ENCODE data around the gene SMIM36.
"Not testable (repeated sequence)": the region's sequence is repeated elsewhere in the genome, so short reads cannot be mapped to it uniquely, and the experiment has no call there.

The SMIM36 gene

DNA sequence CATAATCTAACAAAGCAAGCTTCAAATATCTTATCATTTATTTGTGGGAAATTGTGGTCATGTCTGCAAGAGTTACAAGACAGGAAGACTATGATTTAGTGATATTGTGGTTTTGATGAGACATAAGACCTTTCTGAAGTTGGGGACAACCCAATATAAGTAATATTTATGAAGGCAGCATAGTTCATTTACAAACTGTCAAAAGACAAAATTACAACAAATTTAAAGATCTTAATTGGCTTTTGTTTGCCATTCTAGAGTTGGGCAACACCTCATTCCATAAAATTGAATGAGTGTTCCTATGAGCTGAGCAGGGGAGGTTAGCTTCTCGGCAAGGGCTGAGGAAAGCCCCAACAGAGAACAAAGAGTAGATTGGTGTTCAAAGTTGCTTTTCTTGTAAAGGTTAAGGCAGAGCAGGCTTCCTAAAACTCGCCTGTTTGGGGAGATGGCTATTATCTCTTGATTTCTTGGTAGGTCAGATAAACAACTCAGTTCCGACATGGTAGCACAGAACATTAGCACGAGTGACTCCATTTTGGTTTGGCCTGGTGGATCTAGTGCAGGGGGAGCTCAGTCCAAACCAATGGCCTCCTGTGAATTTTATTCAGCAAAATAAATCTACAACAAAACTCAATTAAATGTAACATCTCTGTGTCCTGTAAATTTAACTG, 78.8 kb downstream of the SMIM36 start:
- no peak for DNase-seq

DNA sequence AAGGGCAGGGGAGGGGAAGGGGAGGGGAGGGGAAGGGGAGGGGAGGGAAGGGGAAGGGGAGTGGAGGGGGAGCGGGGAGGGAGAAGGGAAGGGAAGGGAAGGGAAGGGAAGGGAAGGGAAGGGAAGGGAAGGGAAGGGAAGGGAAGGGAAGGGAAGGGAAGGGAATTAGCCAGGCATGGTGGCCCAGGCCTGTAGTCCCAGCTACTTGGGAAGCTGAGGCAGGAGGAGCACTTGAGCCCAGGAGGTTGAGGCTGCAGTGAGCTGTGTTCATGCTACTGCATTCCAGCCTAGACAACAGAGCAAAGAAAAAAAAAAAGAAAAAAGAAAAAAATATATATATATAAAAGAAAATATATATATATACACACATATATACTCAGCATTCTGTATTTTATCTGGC, 79.3 kb downstream of the SMIM36 start:
- not testable (repeated sequence) for DNase-seq

DNA sequence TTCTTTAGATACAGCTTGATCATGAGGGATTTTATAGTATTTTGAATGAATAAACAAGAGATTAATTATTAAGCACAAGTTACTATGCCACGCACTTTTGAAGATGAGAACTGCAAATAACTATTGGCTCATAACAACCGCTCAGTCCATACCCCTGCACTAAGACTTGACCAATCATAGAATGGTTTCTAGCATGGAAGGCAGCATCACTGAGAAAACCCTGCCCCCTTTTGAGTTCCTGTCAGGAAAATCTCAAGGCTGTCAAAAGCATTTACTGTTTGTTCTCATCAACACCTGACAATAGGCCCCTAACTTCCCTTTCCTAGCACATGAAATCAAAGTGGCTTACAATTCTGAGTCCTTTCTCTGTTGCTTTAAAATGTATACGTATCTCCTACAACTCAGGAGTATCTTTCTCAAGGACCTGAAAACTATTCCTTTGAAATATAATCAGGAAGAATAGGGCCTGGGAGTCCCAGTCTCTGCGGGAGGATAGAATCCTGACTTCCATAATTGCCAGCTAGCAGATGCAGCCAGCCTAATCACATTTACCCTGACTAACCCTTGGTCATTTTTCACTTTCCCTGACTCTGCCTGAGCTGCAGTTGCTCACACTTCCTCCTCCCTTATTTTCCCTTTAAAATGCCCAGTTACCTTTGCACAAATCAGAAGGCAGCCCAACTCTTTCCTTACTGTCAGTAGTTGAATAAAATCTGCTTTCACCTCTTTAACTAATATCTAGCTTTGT, 80.5 kb downstream of the SMIM36 start:
- DNase-seq: no peak

DNA sequence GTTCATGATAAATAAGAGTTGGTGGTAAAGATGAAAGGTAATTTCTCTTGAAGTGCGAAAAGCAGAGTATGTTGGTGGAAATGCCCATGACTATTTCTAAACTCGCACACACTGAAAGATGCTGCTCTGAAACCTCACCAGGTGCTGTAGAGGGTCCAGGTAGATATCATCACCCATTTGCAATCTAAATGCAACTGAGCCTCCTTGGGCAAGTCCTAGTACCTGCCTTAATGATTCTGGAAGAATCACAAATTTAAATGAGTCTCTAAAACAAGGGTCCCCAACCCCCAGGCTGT, 83.7 kb downstream of the SMIM36 start:
- no peak for DNase-seq

DNA sequence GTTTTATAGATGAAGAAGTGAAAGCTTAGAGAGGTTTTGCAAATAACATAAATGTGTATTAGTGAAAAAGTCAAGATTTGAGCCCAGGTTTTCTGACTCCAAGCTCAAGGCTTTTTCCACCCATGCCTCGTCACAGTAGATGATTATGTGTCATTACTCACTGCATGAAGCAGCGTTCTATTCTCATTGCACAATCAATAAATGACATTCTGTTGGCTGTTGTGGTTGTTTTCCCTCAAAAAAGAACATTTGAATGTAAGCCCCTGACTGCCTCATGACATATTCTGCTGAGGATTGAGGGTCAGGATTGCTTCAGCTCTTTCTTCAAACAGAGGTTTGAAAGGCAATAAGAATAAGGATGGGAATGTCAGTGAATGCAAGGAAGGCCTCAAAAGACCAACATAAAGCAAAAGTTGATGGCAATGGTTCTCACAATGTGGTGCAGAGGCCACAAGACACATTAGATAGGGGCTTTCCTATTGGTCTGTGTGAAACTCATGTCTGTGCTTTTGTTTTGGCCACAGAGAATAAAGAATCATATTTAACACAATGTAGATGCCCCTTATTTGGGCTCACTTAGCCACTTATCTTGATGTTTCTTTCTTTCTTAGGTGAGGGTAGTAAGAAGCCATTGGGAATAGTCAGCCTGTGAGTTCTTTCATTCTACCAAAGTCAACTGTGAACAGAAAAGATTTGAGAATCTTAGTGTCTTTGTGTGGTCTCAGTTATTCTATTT, 84.2 kb downstream of the SMIM36 start:
- no peak for DNase-seq

DNA sequence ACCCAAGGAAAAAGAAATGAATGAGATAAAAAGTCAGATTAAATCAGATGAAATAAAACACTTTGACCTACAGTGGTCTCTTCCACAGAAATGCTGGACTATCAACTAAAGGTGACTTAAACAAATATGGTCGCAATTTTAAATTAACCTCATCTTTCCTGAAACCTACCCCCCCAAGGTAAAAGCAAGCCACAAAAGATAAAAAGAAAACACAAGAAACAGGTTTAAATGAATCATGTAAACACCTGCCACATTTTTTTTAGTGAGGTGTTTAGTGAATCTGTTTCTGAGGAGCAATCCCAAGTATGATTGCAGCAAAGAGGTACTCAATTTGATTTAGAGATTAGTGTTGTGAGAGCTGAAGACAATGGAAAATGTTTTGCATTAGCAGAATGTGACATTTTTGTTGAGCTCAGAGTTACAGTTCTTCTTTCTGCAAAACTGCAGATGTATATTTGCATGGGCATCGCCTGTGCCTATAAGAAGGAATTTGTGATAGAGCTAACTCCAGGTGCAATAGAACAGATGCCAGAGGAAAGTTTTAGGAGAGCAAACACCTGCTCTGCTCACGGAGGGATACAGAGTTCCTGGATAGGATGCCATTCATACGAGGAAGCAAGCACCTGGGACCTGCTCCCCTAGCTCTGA, 86.2 kb downstream of the SMIM36 start:
- DNase-seq: no peak

DNA sequence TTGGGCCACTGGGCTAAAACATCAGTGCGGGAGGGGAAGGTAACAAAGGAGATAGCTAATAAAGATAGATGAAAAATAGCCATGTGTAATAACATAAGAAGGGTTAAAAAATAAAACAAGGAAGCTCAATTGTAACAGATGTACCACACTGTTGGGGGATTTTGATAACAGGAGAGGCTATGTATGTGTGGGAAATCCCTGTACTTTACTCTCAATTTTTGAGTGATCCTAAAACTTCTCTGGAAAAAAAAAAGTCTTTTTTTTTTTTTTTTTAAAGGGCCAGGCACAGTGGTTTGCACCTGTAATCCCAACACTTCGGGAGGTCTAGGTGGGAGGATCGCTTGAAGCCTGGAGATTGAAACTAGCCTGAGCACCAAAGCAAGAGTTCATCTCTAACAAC, 87.7 kb downstream of the SMIM36 start:
- DNase-seq: no peak

DNA sequence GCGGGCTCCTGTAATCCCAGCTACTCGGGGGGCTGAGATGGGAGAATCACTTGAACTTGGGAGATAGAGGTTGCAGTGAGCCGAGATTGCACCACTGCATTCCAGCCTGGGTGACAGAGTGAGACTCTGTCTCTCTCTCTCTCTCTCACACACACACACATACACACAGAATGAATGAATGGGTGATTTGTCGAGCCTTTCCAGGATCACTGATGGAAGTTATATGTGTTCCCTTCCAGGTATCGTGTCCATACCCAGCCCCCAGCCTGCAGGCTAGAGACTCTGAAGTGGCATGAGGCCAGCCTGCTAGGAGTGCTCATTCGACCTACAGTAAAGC, 88.5 kb downstream of the SMIM36 start:
- not testable (repeated sequence) for DNase-seq

DNA sequence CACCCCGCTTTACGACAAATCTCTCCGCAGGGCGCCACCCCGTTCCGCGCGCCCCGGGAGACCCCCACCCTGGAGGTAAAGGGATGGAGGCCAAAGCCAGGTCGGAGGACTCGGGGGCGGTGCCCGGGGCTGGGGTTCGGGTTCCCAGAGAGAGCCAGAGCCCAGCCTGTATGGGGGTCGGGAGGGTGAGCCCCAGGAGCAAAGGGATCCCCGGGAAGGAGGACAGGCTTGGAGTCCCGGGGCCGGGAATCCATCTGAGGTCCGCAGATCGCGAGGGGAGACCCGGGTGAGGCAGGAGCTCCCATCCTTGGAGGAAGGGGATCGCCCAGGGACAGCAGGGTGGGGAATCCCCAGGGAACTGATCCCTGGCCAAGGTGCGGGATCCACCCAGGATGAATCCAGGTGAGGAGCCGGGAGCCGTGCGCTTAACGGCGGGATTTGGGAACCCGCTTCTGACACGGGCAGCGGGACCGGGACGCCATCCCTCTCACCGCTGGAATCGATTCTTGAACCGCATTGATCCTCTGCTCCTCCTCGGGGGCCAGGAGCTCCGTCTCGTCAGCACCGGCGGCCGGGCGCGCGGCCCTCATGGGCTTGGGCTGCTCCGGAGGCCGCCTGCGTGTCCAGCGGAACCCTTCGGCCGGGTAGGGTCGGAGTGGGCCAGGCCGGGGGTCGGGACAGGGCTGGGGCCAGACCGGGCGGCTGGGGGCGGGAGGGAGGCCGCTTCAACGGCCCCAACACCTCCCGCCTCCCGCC, 89.9 kb downstream of the SMIM36 start, which contains the start of gene MMD:
MMD (minus strand) TSS at position 657 of the 756 bp plus-strand sequence; CDS start at position 517, 140 bp downstream.
- DNase-seq: no peak

DNA sequence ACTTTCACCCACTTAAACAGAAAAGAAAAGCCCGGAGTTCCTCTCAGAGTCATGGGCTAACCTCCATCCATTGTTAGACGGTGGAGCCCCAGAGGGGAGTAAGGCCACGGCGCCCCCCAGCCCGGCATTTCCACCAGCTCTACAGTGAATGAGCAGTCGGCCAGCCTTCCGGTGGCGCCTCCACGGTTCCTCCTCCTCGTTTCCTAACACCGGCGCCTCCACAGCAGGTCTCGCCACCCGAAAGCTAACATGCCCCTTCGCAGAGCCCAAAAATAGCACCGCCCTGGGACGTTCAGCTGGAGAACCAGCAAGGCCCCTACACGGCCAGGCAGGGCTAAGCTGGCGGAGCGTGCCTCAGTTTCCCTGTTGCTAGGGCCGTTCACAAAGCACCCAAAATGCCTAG, 90.5 kb downstream of the SMIM36 start:
- peak; percentile 54 for DNase-seq

DNA sequence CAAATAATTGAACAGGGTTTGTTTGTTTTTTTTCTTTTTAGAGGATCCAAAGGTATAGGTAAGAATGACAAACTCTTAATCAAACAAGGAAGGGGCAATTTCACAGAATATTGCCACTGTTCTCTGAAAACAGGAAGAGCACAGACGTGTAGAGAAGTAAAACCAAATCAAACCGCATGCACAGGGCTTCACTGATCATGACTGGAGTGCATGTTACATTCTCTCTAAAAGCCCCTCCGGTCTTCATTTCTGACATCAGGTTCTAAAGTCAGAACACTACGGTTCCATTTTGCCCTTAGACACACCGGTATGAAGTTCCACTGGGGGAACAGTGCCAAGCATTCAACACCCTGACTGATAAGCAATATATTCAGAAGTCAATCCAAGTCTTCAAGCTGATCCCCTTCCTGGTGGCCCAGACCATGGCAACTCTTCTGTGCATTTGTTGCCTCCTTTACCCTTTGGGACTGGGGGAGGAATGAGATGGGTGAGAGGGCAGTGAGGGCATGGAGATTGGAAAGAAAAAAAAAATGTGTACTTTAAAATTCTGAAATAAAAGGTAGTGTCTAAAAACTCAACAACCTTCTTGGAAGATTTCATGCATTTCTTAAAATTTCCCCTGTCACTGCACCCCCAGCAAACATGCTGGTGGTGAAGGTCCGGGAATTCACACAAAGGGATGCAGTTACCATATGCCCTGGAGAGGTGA, 91.0 kb downstream of the SMIM36 start:
- peak; percentile 27 for DNase-seq

DNA sequence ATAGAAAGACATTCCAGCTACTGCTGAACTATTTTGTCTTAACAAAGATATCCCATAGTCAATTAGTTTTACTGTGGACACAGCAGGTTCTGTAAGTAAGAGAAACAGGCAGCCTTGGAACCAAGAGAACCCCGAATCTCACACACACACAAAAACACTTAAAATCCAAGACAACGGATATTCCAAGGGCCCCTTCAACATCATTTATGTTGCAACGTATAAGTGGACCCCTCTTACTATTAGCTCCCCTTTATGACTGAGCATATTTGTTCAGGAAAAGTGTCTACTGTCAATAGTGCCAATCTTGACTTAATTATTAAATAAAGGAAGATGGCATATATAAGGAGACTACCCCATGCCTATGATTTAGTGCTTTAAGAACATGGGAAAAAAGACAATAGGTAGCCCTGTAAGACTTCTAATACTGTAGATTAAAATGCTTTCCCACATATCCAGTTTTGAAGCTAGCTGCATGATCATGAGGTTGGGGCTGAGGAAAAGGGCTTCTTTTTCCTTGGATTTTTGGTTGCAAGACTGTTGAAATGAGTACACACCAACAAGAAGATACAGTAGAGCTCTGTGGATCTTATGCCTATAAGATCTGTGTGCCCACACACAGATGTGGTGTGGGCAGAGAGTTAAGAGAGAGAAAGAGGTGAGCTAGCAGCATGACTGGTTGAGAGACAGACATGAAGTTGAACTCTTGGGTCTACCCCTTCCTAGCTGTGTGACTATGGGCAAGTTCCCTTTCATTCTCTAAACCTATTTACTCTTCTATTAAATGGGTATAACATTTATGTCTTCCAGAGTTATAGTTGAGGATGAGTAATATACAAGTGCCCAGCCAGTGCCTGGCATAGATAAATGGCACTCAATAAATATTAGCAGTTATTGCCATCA, 92.6 kb downstream of the SMIM36 start:
- no peak for DNase-seq

DNA sequence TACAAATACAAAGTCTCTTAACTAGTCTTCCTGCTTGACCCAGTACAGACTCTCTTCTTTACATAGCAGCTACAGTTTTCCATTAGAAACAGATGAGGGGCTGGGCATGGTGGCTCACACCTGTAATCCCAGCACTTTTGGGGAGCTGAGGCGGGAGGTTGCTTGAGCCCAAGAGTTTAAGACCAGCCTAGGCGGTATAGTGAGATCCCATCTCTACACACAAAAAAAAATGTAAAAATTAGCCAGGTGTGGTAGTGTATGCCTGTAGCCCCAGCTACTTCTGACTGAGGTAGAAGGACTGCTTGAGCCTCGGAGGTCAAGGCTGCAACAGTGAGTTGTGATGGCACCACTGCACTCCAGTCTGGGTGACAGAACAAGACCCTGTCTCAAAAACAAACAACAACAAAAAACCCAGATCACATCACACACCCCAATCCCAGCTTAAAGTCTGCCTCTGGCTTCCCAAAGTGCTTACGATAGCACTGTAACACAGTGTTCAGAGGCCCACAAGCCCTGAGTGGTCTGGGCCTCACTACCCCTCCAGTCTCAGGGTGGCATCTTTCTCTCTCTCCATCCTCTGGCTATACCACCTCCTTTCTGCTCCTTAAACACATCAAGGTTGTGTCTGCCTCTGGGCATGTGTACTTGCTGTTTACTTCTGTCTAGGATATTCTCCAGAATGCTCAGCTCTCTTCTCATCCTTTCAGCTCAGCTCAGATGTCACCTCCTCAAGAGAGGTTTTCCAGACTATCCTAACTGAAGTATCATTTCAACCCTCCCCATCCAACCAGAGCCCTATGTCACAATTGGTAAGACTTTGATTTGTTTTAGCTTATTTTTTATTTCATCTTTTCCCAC, 93.6 kb downstream of the SMIM36 start:
- no peak for DNase-seq

DNA sequence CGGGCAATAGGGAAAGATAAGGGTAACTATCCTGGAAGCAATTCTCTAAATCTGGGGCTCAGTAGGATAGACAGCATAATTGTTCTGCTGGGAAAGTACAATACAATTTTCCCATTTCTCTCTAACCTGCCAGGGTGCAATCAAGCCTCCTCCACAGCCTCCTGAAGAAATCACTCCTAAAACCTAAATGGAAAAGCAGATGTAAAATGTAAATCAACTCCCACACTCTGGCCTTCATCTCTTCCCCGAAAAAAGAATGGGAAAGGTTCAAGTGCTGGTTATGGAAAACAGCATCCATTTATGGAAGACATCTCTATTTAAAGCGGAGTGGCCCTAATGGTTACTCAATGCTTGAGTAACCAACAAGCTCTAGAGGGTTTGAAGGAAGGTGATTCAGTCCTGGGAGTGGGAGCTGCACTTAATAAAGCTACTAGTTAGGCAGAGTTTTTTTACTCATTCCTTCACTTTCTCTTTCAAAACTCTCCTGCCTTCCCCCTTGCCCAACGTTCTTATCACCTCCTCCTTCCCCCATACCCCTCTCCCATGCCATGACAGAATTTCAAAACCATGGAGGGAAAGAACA, 94.7 kb downstream of the SMIM36 start:
- no peak for DNase-seq

DNA sequence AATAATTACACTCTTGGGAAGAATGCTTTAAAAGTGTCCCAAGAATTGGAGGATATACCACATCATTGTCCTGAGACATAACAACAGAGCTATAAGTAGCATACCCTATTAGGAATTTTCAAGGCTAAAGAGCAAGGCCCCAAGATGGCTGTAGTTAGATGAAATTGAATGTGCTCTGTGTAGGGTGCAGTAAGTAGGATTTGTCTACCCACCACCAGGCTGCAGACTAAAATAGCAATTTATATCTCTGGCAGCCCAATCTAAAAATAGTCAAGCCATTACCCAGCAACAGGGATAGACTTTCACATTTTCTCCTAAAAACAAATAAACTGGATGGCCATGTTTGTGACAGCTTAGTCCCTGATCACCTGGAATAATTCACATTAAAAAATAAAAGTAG, 95.3 kb downstream of the SMIM36 start:
- no peak for DNase-seq

DNA sequence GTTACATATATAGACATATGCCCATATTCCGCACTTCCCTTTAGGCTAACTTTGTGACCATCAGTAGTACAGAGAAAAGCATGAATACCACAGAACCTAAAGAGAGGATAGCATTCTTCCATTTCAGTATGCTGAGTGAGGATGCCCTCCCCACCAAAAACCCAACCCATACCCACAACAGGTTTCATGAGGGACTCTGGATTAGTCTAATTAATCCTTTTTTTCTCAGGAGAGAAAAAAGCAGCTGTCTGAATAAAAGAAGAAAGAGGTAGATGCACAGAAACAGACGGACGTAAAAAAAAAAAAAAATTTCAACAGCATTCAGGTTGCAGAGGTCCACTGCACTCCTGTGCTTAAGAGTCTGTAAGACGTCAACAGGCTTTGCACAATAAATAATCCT, 96.3 kb downstream of the SMIM36 start:
- no peak for DNase-seq

DNA sequence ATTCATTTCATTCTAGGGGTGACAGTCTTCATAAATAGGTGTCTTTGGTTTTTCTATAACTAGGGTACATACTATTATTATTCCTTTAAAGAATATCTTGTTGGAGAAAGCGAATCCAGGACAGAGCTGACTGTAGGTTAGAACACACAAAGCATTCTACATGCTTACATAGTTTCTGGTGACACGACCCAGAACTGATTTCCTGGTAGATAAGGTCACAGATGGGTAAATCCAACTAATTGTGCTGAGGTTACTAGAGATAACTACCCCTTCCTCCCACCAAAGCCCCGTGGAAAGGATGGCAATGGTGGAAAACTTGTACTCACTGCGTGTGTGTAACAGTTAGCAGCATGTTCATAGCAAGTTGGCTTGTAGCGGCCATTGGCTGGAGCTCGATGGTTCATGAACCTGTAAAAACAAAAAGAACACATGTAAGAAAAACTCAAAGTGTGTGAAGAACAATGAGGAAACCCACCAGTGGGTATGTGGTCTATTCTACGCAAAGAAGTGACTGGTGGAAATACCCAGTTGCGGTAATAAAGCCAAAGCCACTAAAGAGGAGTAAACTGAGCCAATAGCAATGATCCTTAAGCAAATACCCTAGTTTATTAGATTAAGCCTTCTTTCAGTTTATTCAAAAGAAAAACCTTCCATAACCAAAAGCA, 97.3 kb downstream of the SMIM36 start:
- no peak for DNase-seq

DNA sequence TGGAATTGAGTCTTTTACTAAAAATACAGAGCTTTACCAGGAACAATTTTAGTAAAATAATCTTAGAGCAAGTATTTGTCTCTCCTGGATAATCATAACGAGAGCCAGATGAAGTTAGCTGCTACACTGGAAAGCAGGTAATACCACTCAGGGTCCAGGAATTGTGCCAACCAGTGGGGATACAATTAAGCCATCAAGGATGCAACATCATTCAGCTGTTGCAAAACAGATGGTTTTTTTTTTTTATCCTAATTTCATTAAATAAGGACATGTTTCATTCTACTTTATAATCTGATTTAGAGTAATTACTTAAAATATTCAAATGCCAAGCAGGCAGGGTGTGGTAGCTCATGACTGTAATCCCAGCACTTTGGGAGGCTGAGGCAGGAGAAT, 99.8 kb downstream of the SMIM36 start:
- no peak for DNase-seq

All from activated T-cell treated with anti-CD3 and anti-CD28 coated beads, Interleukin-2, amount 50 U/mL, for 1 hour (primary cell).